HepG2 (cell line): ENCODE results near the gene ZNF8. TPM values are rescaled to one million over a fixed set of nuclear protein-coding genes. Genes with fewer than 3 reads are reported as not detected.

Source experiments
- CHD4 ChIP-seq: fragments of 200-600 bp; sonication (generic); IDR thresholded peaks from 2 replicates; pipeline ENCODE4 v1.7.0; 2017; ENCODE audit warnings: mild to moderate bottlenecking, low read length, borderline replicate concordance
- CREB1 ChIP-seq, 2 experiments: fragments of 450-650 bp in 1 of 2; IDR thresholded peaks; 2 replicates each; pipeline ENCODE4 v1.6.1; 2016 to 2017; ENCODE audit warnings: control low read depth in 1 of 2, mild to moderate bottlenecking in 1 of 2, missing compliant biosample characterization in 1 of 2, missing genetic modification characterization in 1 of 2
- GLI4 ChIP-seq: sonication (generic); formaldehyde crosslinking; IDR thresholded peaks from 2 replicates; pipeline ENCODE4 v1.5.1; 2020; ENCODE audit warnings: missing genetic modification reagents, mild to moderate bottlenecking, moderate library complexity, borderline replicate concordance
- MIER2 ChIP-seq: IDR thresholded peaks from 2 replicates; pipeline ENCODE4 v1.6.1; 2016; ENCODE audit warnings: missing biosample characterization, missing genetic modification reagents
- MLLT10 ChIP-seq: sonication (generic); formaldehyde crosslinking; IDR thresholded peaks from 2 replicates; pipeline ENCODE4 v1.4.0; 2020; ENCODE audit warnings: missing genetic modification reagents
- MXD4 ChIP-seq: IDR thresholded peaks from 2 replicates; pipeline ENCODE4 v1.6.1; 2016; ENCODE audit warnings: mild to moderate bottlenecking, missing biosample characterization, missing genetic modification reagents
- NAIF1 ChIP-seq: sonication (generic); formaldehyde crosslinking; IDR thresholded peaks from 2 replicates; pipeline ENCODE4 v1.5.0; 2020; ENCODE audit warnings: mild to moderate bottlenecking, missing genetic modification reagents, borderline replicate concordance
- NFATC3 ChIP-seq: sonication (generic); formaldehyde crosslinking; IDR thresholded peaks from 2 replicates; pipeline ENCODE4 v1.5.1; 2020; ENCODE audit warnings: mild to moderate bottlenecking, missing genetic modification reagents
- RXRA ChIP-seq: sonication (generic); formaldehyde crosslinking; IDR thresholded peaks from 2 replicates; pipeline ENCODE4 v1.5.1; 2020; ENCODE audit warnings: missing genetic modification reagents
- YEATS4 ChIP-seq: sonication (generic); formaldehyde crosslinking; IDR thresholded peaks from 2 replicates; pipeline ENCODE4 v1.4.0; 2020; ENCODE audit warnings: missing genetic modification reagents, borderline replicate concordance
- ZFX ChIP-seq: sonication (generic); formaldehyde crosslinking; IDR thresholded peaks from 2 replicates; pipeline ENCODE4 v1.4.0; 2020; ENCODE audit warnings: mild to moderate bottlenecking, low read depth, missing genetic modification reagents, moderate library complexity
- ZNF670 ChIP-seq: sonication (generic); formaldehyde crosslinking; IDR thresholded peaks from 2 replicates; pipeline ENCODE4 v1.8.0; 2022; ENCODE audit warnings: mild to moderate bottlenecking, missing genetic modification reagents, borderline replicate concordance
- polyA plus RNA-seq, 8 experiments: library from polyadenylated mRNA; depleted of rRNA in 3 of 8; stranded (reverse) in 7 of 8; unstranded in 1 of 8; fragments of >200 nt; fragmentation: Illumina TruSeq in 4 of 8; extraction: Trizol in 4 of 8; gene quantifications; 2 replicates each; pipeline versions ENCODE4 v1.2.1 to v1.2.3, GENCODE V29; 2011 to 2016; ENCODE audit warnings: low read depth in 4 of 8, missing spikeins in 1 of 8, mixed read lengths in 1 of 8; ENCODE audit not compliant: insufficient read depth in 1 of 8
- total RNA-seq, 5 experiments: library from RNA; depleted of rRNA; stranded (reverse); fragments of >200 nt; fragmentation: Illumina TruSeq; extraction: Trizol; gene quantifications; 2 replicates each; pipeline ENCODE4 v1.2.3, GENCODE V29; 2016; ENCODE audit warnings: low read depth in 1 of 5
- TF ChIP-seq, protein P1 (sequence below): sonication (generic); formaldehyde crosslinking; IDR thresholded peaks from 2 replicates; pipeline ENCODE4 v1.8.1; 2023; ENCODE audit warnings: missing genetic modification reagents, mild to moderate bottlenecking, borderline replicate concordance
- TF ChIP-seq, protein P2 (sequence below): sonication (generic); formaldehyde crosslinking; IDR thresholded peaks from 2 replicates; pipeline ENCODE4 v1.5.1; 2020; ENCODE audit warnings: missing genetic modification reagents, mild to moderate bottlenecking, borderline replicate concordance
- TF ChIP-seq, protein P3 (sequence below): sonication (generic); formaldehyde crosslinking; IDR thresholded peaks from 2 replicates; pipeline ENCODE4 v1.8.1; 2023; ENCODE audit warnings: mild to moderate bottlenecking, missing genetic modification reagents, borderline replicate concordance
- TF ChIP-seq, protein P4 (sequence below): fragments of 450-650 bp; IDR thresholded peaks from 2 replicates; pipeline ENCODE4 v1.6.1; 2017
- TF ChIP-seq, protein P5 (sequence below): IDR thresholded peaks from 2 replicates; pipeline ENCODE4 v1.4.0; 2020; ENCODE audit warnings: mild to moderate bottlenecking, missing genetic modification reagents
- TF ChIP-seq, protein P6 (sequence below): IDR thresholded peaks from 2 replicates; pipeline ENCODE4 v1.6.1; 2016; ENCODE audit warnings: mild to moderate bottlenecking, missing biosample characterization, missing genetic modification reagents
- TF ChIP-seq, protein P7 (sequence below): sonication (generic); formaldehyde crosslinking; IDR thresholded peaks from 2 replicates; pipeline ENCODE4 v1.5.0; 2020; ENCODE audit warnings: missing genetic modification reagents

The ZNF8 gene
- total and polyA plus RNA-seq, 2 of the 13 experiments (the other 11 are each of a cell fraction or from before 2014, with no cell fraction given), result 3.1 to 3.3 TPM

DNA sequence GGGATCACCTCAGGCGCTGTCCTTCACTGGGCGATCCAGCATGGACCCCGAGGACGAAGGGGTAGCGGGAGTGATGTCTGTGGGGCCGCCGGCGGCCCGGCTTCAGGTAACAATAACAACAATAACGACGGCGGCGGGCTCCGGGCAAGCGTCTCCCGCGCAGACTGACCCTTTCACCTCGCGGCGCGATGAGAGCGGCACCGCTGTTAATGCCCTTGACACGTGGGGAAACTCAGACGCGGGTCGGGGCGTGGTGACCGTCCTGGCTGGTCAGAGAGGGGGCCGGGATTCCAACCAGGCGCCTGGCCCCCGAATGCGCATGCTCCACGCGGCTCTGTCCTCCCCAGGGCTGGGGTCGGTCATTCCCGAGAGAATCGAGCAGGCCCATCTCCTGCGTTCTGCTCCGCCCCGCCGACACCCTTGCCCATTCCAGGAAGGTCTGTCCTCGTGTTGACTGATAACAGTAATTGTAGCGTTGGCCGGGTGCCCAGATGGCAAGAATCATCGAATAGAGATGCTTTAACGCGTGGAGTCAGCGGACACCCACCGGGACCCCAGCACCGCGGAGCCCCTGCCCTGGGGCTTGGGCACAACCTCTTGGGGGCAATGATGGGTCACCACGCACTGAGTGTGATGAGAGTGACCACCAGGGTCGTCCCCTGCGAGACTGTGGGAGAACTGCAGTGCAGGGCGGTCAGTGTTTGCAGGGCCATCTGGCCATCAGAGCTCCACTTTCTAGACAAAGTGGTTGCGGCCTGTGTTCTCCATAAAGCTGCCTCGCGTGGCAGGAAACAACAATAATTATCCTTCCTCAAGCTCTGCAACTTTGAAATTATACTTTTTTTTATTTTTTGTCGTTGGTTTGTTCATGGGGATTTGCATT lies 528 bp downstream of the ZNF8 start (continued):
- peak; percentile 89; the same call in 1 of the 2 replicates for TF ChIP-seq GLI4
- no peak for TF ChIP-seq CHD4
- TF ChIP-seq, protein P1, sequence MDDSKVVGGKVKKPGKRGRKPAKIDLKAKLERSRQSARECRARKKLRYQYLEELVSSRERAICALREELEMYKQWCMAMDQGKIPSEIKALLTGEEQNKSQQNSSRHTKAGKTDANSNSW (CRISPR knock-in tag), result peak; percentile 57; the same call in 1 of the 2 replicates
- TF ChIP-seq NFATC3, result peak; percentile 70; the same call in 1 of the 2 replicates
- TF ChIP-seq, protein P2, sequence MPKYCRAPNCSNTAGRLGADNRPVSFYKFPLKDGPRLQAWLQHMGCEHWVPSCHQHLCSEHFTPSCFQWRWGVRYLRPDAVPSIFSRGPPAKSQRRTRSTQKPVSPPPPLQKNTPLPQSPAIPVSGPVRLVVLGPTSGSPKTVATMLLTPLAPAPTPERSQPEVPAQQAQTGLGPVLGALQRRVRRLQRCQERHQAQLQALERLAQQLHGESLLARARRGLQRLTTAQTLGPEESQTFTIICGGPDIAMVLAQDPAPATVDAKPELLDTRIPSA (CRISPR knock-in tag), result no peak
- TF ChIP-seq, protein P3, sequence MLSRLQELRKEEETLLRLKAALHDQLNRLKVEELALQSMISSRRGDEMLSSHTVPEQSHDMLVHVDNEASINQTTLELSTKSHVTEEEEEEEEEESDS (CRISPR knock-in tag), result 0 out of 2 replicates have a peak, but pooled peaks have one; percentile 14
- TF ChIP-seq ZNF670, result no peak
- TF ChIP-seq, protein P4, sequence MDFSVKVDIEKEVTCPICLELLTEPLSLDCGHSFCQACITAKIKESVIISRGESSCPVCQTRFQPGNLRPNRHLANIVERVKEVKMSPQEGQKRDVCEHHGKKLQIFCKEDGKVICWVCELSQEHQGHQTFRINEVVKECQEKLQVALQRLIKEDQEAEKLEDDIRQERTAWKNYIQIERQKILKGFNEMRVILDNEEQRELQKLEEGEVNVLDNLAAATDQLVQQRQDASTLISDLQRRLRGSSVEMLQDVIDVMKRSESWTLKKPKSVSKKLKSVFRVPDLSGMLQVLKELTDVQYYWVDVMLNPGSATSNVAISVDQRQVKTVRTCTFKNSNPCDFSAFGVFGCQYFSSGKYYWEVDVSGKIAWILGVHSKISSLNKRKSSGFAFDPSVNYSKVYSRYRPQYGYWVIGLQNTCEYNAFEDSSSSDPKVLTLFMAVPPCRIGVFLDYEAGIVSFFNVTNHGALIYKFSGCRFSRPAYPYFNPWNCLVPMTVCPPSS, result no peak
- TF ChIP-seq NAIF1, result 0 out of 2 replicates have a peak, but pooled peaks have one; percentile 4
- no peak for TF ChIP-seq MIER2 (CRISPR knock-in tag)
- TF ChIP-seq YEATS4 (CRISPR knock-in tag), result peak; percentile 93
- no peak for TF ChIP-seq CREB1 (IDR thresholded peaks at IDR 0.05)
- 0 out of 2 replicates have a peak, but pooled peaks have one; percentile 7 for TF ChIP-seq CREB1 (CRISPR knock-in tag; IDR thresholded peaks at IDR 0.05)
- TF ChIP-seq, protein P5, sequence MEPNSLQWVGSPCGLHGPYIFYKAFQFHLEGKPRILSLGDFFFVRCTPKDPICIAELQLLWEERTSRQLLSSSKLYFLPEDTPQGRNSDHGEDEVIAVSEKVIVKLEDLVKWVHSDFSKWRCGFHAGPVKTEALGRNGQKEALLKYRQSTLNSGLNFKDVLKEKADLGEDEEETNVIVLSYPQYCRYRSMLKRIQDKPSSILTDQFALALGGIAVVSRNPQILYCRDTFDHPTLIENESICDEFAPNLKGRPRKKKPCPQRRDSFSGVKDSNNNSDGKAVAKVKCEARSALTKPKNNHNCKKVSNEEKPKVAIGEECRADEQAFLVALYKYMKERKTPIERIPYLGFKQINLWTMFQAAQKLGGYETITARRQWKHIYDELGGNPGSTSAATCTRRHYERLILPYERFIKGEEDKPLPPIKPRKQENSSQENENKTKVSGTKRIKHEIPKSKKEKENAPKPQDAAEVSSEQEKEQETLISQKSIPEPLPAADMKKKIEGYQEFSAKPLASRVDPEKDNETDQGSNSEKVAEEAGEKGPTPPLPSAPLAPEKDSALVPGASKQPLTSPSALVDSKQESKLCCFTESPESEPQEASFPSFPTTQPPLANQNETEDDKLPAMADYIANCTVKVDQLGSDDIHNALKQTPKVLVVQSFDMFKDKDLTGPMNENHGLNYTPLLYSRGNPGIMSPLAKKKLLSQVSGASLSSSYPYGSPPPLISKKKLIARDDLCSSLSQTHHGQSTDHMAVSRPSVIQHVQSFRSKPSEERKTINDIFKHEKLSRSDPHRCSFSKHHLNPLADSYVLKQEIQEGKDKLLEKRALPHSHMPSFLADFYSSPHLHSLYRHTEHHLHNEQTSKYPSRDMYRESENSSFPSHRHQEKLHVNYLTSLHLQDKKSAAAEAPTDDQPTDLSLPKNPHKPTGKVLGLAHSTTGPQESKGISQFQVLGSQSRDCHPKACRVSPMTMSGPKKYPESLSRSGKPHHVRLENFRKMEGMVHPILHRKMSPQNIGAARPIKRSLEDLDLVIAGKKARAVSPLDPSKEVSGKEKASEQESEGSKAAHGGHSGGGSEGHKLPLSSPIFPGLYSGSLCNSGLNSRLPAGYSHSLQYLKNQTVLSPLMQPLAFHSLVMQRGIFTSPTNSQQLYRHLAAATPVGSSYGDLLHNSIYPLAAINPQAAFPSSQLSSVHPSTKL (CRISPR knock-in tag), result no peak
- TF ChIP-seq RXRA, result no peak; the same call in none of the 2 replicates
- TF ChIP-seq MLLT10 (CRISPR knock-in tag), result no peak
- peak; percentile 76 for TF ChIP-seq ZFX (CRISPR knock-in tag)
- peak; percentile 48; the same call in 1 of the 2 replicates for TF ChIP-seq MXD4
- TF ChIP-seq, protein P6, sequence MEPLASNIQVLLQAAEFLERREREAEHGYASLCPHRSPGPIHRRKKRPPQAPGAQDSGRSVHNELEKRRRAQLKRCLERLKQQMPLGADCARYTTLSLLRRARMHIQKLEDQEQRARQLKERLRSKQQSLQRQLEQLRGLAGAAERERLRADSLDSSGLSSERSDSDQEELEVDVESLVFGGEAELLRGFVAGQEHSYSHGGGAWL (CRISPR knock-in tag), result 0 out of 2 replicates have a peak, but pooled peaks have one; percentile 13
- TF ChIP-seq, protein P7, sequence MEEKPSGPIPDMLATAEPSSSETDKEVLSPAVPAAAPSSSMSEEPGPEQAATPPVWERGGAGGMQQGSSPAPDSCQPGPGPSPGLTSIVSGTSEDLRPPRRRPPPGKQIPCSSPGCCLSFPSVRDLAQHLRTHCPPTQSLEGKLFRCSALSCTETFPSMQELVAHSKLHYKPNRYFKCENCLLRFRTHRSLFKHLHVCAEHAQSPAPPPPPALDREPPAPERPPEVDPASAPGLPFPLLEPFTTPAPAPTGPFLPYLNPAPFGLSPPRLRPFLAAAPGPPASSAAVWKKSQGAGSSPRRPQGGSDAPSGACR (CRISPR knock-in tag), result no peak
